HTERT RPE-1 (cell line): ENCODE measurements around the gene PTGIS.

Experiments
- in situ Hi-C: fragments of 300-500 bp; cut with MboI; formaldehyde crosslinking; loops from 4 replicates; pipeline ENCODE4 v1.14.3; 2020; ENCODE audit warnings: low sequenced_read_pairs

Gene PTGIS

DNA sequence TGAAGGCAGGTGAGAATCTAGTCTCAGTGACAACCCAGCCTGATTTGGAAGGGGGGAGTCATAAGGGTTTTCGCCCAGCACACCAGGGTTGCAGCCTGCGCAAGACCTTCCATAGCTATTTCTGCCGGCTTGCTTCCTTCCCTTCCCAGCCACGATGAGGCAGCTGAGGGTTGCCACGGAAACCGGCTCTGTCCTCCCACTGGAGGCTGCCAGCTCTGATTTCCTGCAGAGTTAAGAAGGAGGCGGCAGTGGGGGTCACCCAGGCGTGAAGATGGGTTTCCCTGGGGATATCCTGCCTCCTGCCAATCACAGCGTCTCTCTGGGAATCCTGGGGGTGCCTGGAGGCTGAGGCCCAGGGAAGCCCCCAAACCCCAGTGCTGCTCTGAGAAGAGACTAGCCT lies 62.4 kb downstream of the PTGIS start:
- in situ Hi-C loops, result no loop called here

GRCh38 chr20:49503176-49503575 lies 64.8 kb downstream of the PTGIS start:
- in situ Hi-C loops, result no loop called here

DNA sequence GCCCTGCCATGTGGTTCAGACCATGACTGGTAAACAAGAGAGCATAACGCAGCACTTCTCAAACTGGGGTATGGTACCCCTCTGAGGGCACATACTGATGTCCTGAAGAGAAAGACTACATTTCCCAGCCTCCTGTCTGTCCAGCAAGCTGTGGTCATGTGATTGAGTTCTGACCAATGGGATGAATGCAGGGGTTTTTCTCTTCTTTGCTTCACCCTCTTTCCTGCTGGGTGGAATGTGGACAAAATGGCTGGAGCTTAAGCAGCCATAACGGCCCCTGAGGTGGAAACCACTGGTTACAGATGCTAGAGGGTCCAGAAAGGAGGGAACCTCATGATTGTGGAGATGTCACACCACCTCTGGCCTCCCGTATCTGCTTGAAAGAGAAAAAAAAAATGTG lies 66.0 kb downstream of the PTGIS start:
- in situ Hi-C loops, result no loop called here

GRCh38 chr20:49497398-49497669 lies 70.6 kb downstream of the PTGIS start:
- in situ Hi-C loops, result no loop called here

DNA sequence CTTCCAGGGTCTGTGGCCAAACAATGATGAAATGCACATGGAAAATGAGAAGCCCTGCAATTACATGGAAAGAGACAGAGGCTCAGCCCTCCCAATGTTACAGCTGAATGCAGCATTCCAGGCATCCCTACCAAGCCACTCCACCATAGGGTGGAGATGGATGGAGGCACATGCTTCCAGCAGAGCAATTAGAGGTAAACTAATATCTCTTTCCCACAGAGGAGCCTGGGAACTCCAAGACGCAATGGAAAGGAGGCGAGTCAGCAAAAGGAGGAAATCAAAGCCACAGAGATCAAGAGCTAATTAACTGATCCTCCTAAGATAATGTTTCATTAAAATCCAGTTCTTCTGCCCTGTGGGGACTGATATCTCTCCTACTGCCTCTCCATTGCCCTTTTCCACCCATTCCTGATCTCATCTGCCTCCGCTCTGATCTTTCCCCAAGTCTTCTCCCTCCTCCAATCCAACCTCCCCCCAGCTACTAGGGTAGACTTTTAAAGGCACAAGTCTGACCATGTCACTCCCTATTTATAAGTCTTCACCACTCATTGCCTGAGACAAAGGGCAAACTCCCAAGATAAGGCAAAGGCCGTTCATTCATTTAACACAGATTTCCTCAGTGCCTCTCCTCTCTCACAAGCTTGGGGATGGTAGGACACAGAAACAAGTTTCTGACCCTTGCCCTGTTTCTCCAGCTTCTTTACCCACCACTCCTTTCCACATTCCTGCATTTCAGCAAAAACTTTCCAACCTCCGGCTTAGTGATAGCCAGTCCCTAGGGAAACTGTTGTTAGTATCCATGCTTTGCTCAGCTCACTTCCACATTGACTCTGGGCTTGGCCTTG lies 71.2 kb downstream of the PTGIS start:
- in situ Hi-C loops, result no loop called here

DNA sequence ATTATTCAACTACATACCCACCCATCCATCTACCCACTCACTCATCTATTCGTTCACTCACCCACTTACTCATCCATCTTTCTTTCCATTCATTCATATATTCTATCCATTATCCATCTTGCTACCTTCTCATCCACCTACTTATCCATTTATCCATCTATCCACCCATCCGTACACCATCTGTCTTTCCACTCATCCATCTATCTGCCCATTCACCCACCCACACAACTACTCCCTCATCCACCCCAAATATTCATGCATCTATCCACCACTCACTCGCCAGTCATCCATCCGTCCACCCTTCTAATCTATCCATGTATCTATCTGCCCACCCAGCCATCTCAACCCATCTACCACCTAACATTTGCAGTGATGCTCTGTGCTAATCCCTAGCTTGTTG lies 71.9 kb downstream of the PTGIS start:
- in situ Hi-C loops, result no loop called here

GRCh38 chr20:49490689-49491088 lies 77.2 kb downstream of the PTGIS start:
- in situ Hi-C loops, result no loop called here

- in situ Hi-C loops, result no loop called here
Observed at GRCh38 chr20:49489688-49490087, 78.2 kb downstream of the PTGIS start.

DNA sequence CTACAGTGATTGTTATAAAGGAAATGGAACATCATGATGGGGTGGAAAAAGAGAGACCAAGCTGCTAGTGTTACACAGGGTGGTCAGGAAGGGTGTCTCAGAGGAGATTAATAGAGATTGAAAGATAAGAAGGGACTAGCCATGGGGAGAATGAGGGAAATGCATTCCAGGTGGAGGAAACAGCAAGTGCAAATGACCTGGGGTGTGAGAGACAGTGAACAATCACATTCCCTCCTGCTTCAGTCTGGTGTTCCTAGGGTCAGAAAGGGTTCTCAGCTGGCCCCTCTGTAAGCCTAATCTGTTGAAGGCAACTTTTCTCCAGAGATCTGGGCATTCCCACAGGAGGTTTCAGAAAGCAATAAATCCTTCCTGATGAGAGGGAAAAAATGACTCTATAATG lies 81.9 kb downstream of the PTGIS start:
- in situ Hi-C loops, result no loop called here

DNA sequence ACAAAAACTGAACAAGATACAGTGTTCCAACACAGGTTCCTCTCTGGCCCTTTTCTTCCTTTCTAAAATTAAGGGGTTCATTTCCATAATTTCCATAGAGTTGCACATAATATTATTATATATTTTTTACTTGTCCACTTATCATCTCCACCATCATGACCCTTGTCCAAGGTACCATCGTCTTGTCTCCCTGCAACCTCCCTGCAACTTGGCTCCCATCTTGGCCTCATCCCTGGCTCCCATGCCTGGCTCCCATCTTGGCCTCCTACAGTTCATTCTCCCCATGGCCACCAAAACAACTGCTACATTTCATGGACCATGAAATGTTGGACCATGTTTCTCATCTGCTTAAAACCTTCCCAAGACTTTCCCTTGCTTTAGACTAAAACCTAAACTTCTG lies 82.4 kb downstream of the PTGIS start:
- in situ Hi-C loops, result no loop called here

DNA sequence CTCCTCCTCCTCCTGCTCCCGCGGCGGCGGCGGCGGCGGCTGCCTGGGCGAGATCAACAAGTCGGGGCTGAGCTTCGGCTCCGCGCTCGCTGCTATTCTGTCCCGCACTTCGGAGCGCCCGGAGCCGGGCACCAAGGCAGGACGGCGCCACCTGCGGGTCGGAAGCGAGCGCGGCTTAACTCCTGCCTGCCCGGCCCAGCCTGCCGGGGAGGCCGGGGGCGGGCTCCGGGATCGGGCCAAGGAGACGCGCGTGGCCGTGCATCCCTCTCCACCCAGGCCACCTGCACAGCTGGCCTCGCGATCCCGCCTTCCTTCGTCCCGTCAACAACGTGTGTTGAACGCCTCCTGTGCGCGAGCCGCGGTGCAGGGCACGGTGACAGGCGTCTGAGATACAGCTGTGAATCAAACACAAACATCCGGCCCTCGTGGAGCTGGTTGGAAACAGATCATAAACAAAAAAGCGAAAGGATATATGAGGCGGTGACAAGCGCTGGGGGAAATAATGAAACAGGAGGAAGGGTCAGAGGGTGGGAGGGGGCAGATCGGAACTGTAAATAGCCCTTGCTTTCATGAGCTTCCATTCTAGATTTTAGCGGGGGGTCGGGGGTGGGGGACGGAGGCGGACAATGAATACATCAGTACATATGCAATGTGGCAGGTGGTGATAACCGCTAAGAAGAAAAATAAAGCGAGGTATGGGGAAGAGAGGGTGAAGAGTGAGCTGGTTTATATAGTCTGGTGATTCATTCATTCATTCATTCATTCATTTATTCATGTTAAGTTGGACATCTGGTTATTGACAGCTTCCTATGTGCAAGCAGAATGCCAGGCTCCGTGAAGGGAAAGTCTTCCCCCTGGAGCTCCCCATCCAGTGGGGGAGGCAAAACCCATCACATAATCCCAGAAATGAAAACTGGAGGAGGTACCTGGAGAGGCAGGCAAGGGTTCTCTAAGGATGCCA lies 83.5 kb downstream of the PTGIS start:
- in situ Hi-C loops, result no loop called here

DNA sequence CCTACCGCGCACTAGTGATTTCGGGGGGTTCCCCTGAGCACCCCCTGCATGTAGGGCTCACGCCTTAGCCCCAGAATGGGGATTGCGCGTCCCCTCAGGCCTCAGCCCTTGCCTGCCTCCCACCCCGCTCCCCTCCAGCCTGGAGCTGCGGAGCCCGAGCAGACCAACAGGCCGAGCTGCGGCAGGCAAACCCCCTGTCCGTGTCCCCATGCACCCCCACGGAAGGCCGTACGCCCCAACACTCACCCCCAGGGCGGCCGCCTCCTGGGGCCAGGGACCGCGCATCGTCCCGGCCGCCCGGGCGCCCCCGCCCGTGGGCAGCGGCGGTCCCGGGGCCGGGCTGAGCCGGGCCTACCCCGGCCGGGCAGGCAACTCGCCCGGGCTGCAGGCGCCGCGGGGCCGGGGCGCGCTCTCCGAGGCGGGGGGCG lies 84.2 kb downstream of the PTGIS start:
- in situ Hi-C loops, result no loop called here

- in situ Hi-C loops, result no loop called here
Observed at GRCh38 chr20:49483018-49483695, 84.8 kb downstream of the PTGIS start.

GRCh38 chr20:49482621-49483017 lies 85.3 kb downstream of the PTGIS start, which contains the start of gene KCNB1:
KCNB1 (minus strand) TSS chr20:49482668; CDS start chr20:49482480, 188 bp downstream.
- in situ Hi-C loops, result no loop called here

DNA sequence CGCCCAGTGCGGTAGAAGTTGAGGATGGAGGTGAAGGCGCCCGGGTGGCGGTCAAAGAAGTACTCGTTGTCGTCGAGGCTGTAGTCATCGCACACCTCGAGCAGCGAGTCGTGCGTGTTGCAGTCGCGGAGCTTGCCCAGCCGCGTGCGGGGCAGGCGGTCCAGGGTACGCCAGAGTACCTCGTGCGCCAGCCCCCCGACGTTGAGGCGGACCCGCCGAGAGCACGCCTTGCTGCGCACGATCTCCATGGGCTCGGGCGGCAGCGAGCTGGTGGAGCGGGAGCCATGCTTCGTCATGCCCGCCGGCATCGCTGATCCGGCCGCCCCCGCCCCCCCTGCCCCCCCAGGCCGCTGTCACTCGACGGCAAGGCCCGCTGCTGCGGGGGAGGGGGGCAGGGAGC lies 85.8 kb downstream of the PTGIS start:
- in situ Hi-C loops, result no loop called here

DNA sequence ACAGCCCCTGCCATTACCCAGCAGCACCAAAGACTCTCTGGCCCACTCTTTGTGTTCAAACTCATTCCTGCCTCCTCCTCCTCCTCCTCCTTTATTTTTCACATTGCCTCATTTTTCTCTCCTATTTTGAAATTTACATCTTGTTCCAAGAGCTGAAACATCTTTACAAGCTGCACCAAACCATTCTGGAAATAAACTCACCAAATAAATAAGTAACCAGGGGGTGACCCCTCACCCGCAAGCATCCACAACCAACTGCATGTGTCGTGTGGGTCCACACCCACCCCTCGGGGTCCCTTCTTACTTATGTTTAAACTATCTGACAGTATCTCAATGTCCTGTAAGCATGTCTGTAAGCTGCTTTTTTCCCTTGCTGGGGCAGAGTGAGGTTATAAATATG lies 86.8 kb downstream of the PTGIS start:
- in situ Hi-C loops, result no loop called here

GRCh38 chr20:49480236-49480635 lies 87.7 kb downstream of the PTGIS start:
- in situ Hi-C loops, result no loop called here

DNA sequence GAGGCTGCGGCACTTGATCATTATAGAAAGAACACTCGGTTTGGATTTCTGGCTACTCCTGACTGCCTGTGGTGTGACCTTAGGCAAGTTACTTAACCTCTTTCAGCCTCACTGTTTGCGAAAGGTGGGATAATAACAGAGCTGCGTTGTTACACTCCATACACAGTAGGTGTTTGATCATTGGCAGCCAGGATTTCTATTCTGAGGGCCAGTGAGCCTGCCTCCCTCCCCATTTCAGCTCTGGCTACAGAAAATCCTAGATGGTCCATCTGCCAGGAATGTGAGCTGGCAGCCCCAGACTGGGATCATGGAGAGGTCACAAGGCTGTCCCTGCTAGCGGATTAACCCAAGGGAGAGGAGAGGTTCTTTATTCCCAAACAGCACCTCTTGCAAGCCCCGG lies 88.2 kb downstream of the PTGIS start:
- in situ Hi-C loops, result no loop called here

DNA sequence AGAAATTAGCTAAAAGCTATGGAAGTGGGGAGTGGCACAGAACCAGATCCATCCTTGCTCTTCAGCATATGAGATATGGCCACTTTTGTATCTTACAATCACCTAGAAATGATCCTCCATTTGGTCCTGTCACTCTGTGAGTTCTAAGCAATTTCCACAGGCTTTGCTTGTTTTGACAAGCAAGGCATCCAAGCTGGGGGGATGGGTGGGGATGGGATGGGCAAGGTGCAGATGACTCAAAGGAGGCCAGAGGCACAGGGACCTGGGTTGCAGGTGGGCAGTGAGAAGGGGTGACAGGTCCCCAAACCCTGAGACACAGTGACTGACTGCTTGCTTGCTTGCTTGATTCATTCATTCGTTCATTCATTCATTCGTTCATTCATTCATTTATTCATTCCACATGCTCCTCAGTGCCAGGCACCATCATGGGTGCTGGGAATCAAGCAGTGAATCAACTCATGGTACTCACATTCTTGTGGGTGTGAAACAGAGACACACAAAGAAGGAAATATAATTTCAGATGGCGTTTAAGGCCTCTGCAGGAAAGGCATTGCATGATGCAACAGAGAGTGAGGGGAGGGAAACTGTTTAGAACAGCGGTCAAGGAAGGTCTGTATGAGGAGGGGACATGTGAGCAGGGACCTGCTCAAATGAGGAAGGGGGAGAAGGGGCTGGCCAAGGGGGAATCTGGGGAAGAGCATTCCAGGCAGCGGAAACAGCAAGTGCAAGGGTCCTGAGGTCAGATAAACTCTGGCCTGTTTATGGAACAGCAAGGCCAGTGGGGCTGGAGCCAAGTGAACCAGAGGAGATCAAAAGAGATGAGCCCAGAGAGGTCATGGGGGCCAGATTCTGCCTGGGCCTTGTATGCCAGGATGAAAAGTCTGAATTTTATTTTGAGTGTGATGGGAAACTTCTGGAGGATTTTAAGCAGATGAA lies 88.9 kb downstream of the PTGIS start:
- in situ Hi-C loops, result no loop called here

- in situ Hi-C loops, result no loop called here
Observed at GRCh38 chr20:49478266-49478665, 89.7 kb downstream of the PTGIS start.
